GM12878 (cell line): Measurements from ENCODE around the gene CLRN1. TPM values are rescaled to one million over a fixed set of nuclear protein-coding genes. Genes with fewer than 3 reads are reported as not detected.

ENCODE experiments used
- ATAC-seq: fragments of 200-7000 bp; cut with Tn5 transposase; 3 replicates; pipeline ENCODE4 v1.9.1; 2020; ENCODE audit warnings: mild to moderate bottlenecking, moderate library complexity
- BruUV-seq: library from RNA; stranded (reverse); fragments of 400-500 nt; replicated peaks from 2 replicates; lab custom pipeline; 2021; lab: Mats Ljungman, UMichigan
- CTCF ChIA-PET: fragments of 300-600 bp; sonication (Branson Sonifier 250); formaldehyde crosslinking; extraction: SDS; loops from one replicate; lab custom pipeline; 2021; ENCODE audit warnings: inconsistent platforms; lab: Yijun Ruan, JAX
- POLR2A ChIA-PET: fragments of 350-600 bp; formaldehyde crosslinking; extraction: SDS; loops from one replicate; lab custom pipeline; 2021; ENCODE audit warnings: inconsistent platforms; lab: Charles Lee
- RAD21 ChIA-PET: fragments of 300-600 bp; sonication (Branson Sonifier 250); formaldehyde crosslinking; loops from one replicate; lab custom pipeline; 2023; ENCODE audit warnings: antibody characterized with exemption; ENCODE audit not compliant: unreplicated experiment; lab: Charles Lee
- SMC1A ChIA-PET: fragments of 300-600 bp; sonication (Branson Sonifier 250); formaldehyde crosslinking; loops from one replicate; lab custom pipeline; 2023; ENCODE audit not compliant: unreplicated experiment, uncharacterized antibody; lab: Charles Lee
- DNase-seq: peaks from one replicate; pipeline ENCODE4 v3.0.0-alpha.2; 2011; ENCODE audit warnings: low read depth, low spot score
- FAIRE-seq: peaks from 3 replicates; lab custom pipeline; 2011; peaks lifted over from hg19 to GRCh38; lab: Jason Lieb, UNC
- H2AFZ ChIP-seq: 2 replicates; pipeline ENCODE4 v1.6.0; 2011; ENCODE audit warnings: low read depth, low read length, control low read depth; ENCODE audit not compliant: control insufficient read depth
- H3K27ac ChIP-seq: 2 replicates; pipeline ENCODE4 v1.5.1; 2011; ENCODE audit warnings: control low read depth; ENCODE audit not compliant: control insufficient read depth, insufficient read depth
- H3K27me3 ChIP-seq, 2 experiments: replicated peaks in 1 of 2; 2 replicates each; pipeline versions ENCODE4 v1.6.0 to v1.6.1; 2011; ENCODE audit warnings: low read length in 1 of 2; ENCODE audit not compliant: control insufficient read depth in 2 of 2, insufficient read depth in 2 of 2
- H3K36me3 ChIP-seq, 2 experiments: 2 replicates each; pipeline ENCODE4 v1.5.1; 2011; ENCODE audit warnings: low read length in 1 of 2; ENCODE audit not compliant: control insufficient read depth in 2 of 2, insufficient read depth in 2 of 2
- H3K4me1 ChIP-seq: 2 replicates; pipeline ENCODE4 v1.6.1; 2011; ENCODE audit warnings: mild to moderate bottlenecking, low read length, moderate library complexity, mixed read lengths; ENCODE audit not compliant: control insufficient read depth, insufficient read depth
- H3K4me2 ChIP-seq: 2 replicates; pipeline ENCODE4 v1.6.0; 2011; ENCODE audit warnings: control low read depth; ENCODE audit not compliant: control insufficient read depth, insufficient read depth
- H3K4me3 ChIP-seq: fragments of 200-600 bp; sonication (generic); 2 replicates; pipeline ENCODE4 v1.5.1; 2016
- H3K79me2 ChIP-seq: 2 replicates; pipeline ENCODE4 v1.6.0; 2011; ENCODE audit warnings: low read length; ENCODE audit not compliant: control insufficient read depth, insufficient read depth
- H3K9ac ChIP-seq: 2 replicates; pipeline ENCODE4 v1.8.0; 2011; ENCODE audit warnings: low read length, control low read depth, mixed read lengths; ENCODE audit not compliant: control insufficient read depth, insufficient read depth
- H3K9me3 ChIP-seq: replicated peaks from 3 replicates; pipeline ENCODE4 v1.5.1; 2011; ENCODE audit warnings: mild to moderate bottlenecking, low read length; ENCODE audit not compliant: control insufficient read depth, insufficient read depth
- H4K20me1 ChIP-seq: 2 replicates; pipeline ENCODE4 v1.6.0; 2011; ENCODE audit not compliant: control insufficient read depth, insufficient read depth
- CREB1 ChIP-seq: IDR thresholded peaks from 2 replicates; pipeline ENCODE4 v1.6.1; 2012; ENCODE audit warnings: low read depth, mild to moderate bottlenecking, inconsistent platforms
- GATAD2B ChIP-seq: fragments of 450-650 bp; conservative IDR thresholded peaks from 2 replicates; pipeline ENCODE4 v1.6.1; 2017; ENCODE audit warnings: low read depth, mild to moderate bottlenecking, moderate library complexity
- IKZF2 ChIP-seq, 2 experiments: fragments of 450-650 bp; IDR thresholded peaks; 2 replicates each; pipeline ENCODE4 v1.6.1; 2017; ENCODE audit warnings: mild to moderate bottlenecking in 2 of 2, moderate library complexity in 2 of 2
- IRF4 ChIP-seq: IDR thresholded peaks from 2 replicates; pipeline ENCODE4 v1.6.1; 2011; ENCODE audit warnings: low read depth, low read length
- MAX ChIP-seq: IDR thresholded peaks from 2 replicates; pipeline ENCODE4 v1.6.1; 2012; ENCODE audit warnings: low read depth, low read length, improper control_type of control experiment
- NRF1 ChIP-seq: conservative IDR thresholded peaks from 2 replicates; pipeline ENCODE4 v1.6.1; 2011; ENCODE audit warnings: mild to moderate bottlenecking, low read depth, low read length, improper control_type of control experiment
- PAX5 ChIP-seq: IDR thresholded peaks from 2 replicates; pipeline ENCODE4 v1.6.1; 2011; ENCODE audit warnings: low read depth, low read length, borderline replicate concordance
- SP1 ChIP-seq: IDR thresholded peaks from one replicate; pipeline ENCODE4 v1.6.1; 2011; ENCODE audit warnings: low read depth, low read length
- SPI1 ChIP-seq: IDR thresholded peaks from 2 replicates; pipeline ENCODE4 v1.6.1; 2011; ENCODE audit warnings: low read depth, mild to moderate bottlenecking, low read length, moderate library complexity, borderline replicate concordance; ENCODE audit not compliant: insufficient read depth
- ZNF207 ChIP-seq: fragments of 450-650 bp; IDR thresholded peaks from 2 replicates; pipeline ENCODE4 v1.6.1; 2014; ENCODE audit warnings: antibody characterized with exemption, mild to moderate bottlenecking, borderline replicate concordance
- ZNF217 ChIP-seq: fragments of 450-650 bp; IDR thresholded peaks from 2 replicates; pipeline ENCODE4 v1.6.1; 2017; ENCODE audit warnings: antibody characterized with exemption, mild to moderate bottlenecking
- ZNF24 ChIP-seq: fragments of 450-650 bp; IDR thresholded peaks from 2 replicates; pipeline ENCODE4 v1.6.1; 2017; ENCODE audit warnings: antibody characterized with exemption, mild to moderate bottlenecking
- ZNF274 ChIP-seq: IDR thresholded peaks from one replicate; pipeline ENCODE4 v1.8.0; 2011; ENCODE audit not compliant: insufficient read length, insufficient read depth
- WGBS: methylation state at CpG from one replicate; pipeline ENCODE4 v1.1.6; 2016; ENCODE audit warnings: low lambda C conversion rate; ENCODE audit not compliant: insufficient replicate concordance, insufficient coverage; ENCODE audit errors: missing lambda C conversion rate; 5-methylcytosine and 5-hydroxymethylcytosine counted together
- in situ Hi-C: fragments of 300-500 bp; cut with MboI; formaldehyde crosslinking; loops from 9 replicates; pipeline ENCODE4 v1.14.3; 2018; ENCODE audit warnings: mixed read lengths
- intact Hi-C: fragments of 100-400 bp; cut with micrococcal nuclease; formaldehyde crosslinking; loops from one replicate; pipeline ENCODE4 v1.14.2; 2022; ENCODE audit not compliant: unreplicated experiment
- polyA plus RNA-seq, 11 experiments: library from polyadenylated mRNA; depleted of rRNA in 4 of 11; unstranded in 6 of 11; stranded (reverse) in 5 of 11; fragments of >200 nt; fragmentation: Nextera tagmentation in 4 of 11; fragmentation: Illumina TruSeq in 1 of 11; extraction: Ambion mirVana in 4 of 11; extraction: Trizol in 1 of 11; gene quantifications; 1 replicate in 1 of 11; 2 replicates in 10 of 11; pipeline versions ENCODE4 v1.2.1 to v1.2.3, GENCODE V29; 2011 to 2016; ENCODE audit warnings: inconsistent platforms in 2 of 11, missing spikeins in 2 of 11, low read depth in 1 of 11
- total RNA-seq, 4 experiments: library from RNA; depleted of rRNA in 3 of 4; stranded (reverse); fragments of >200 nt in 3 of 4; fragmentation: Illumina TruSeq in 1 of 4; extraction: Trizol in 1 of 4; gene quantifications; 2 replicates each; pipeline versions ENCODE4 v1.2.1 to v1.2.3, GENCODE V29; 2013 to 2021
- TF ChIP-seq, protein P1 (sequence below): IDR thresholded peaks from 2 replicates; pipeline ENCODE4 v1.6.1; 2012; ENCODE audit warnings: low read depth, low read length, improper control_type of control experiment
- TF ChIP-seq, protein P2 (sequence below): fragments of 450-650 bp; IDR thresholded peaks from 2 replicates; pipeline ENCODE4 v1.6.1; 2017; ENCODE audit warnings: mild to moderate bottlenecking

The CLRN1 gene
- total and polyA plus RNA-seq, 10 of the 15 experiments (the other 5 are each of a cell fraction or from before 2014, with no cell fraction given) = not detected

DNA sequence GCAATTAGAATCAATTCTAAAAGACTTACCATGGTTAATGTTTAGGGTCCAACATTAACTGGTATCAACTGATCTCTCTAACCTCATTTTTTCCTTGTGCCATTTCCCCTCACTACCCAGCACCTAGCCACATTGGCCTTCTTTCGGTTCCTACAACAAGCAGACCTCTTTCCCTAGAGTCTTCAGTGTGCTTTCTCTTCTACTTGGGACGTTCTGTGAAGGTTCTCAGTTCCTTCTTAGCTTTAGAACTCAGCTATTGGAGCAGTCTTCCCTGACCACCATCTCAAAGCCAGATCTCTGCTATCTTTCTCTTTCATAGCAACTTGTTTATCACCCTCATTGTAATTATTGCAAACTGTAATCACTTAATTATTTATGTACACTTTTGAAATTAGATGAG is 35.8 kb downstream of the CLRN1 start:
- ChIA-PET RAD21 (no interaction called here), CTCF (interaction anchor here (1.4 kb wide), 1 partner anchor 10 kb away, joined by 3 read pairs; no protein-coding TSS in a partner anchor)
- Histone ChIP-seq H3K4me3 (no peak overlapping the region), H3K36me3 (no peaks in the 10 kb centered on the region), H3K79me2 (no peaks in the 10 kb centered on the region), H3K4me1 (no peaks in the 10 kb centered on the region), H3K27me3 (no peaks in the 10 kb centered on the region; a peak in 2 of 4 replicates), H3K9me3 (no peaks in the 10 kb centered on the region), H3K9ac (no peak overlapping the region)
- FAIRE-seq (peak; percentile 41), ATAC-seq (peak; percentile 31; the same call in 2 of the 3 replicates)
- in situ Hi-C loops = no loop called here
- TF ChIP-seq ZNF24 (no peak), SPI1 (peak; percentile 61; the same call in 1 of the 2 replicates)
- TF ChIP-seq, all 136 proteins: peak for 1
- DNase-seq = no peak
- H3K27ac ChIP-seq = no peak overlapping the region
- intact Hi-C loops = no loop called here
- no TSS peak for BruUV-seq
- ChIA-PET POLR2A (no interaction called here), SMC1A (no interaction called here)
- H4K20me1 ChIP-seq = no peaks in the 10 kb centered on the region
- 21% methylated on average over 2 of the region's 2 CpGs for WGBS
- H3K4me2 ChIP-seq = no peak overlapping the region
- H2AFZ ChIP-seq = no peak overlapping the region

DNA sequence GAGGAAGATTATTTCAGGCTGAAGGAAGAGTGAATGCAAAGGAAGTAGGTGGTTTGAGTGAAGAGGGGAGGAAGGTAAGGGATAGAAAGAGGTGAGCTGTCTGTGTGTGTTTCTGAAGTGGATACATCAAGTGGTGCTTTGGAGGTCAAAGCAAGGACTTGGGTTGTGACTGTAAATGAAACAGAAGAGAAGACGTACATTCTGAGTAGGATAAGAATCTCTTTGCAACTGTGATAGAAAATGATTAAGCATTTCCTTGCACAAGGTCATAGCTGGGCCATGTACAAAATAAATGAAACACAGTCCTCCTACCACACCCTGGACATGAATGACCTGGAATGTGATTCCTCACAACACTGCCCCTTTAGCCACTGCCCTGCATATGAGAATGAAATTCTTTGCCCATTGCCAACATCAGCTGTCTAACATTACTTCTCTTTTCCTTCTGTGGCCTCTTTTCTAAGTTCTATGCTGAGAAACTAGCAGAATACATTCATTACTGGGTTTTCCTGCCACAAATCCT is 39.0 kb downstream of the CLRN1 start:
- TF ChIP-seq, protein P1, sequence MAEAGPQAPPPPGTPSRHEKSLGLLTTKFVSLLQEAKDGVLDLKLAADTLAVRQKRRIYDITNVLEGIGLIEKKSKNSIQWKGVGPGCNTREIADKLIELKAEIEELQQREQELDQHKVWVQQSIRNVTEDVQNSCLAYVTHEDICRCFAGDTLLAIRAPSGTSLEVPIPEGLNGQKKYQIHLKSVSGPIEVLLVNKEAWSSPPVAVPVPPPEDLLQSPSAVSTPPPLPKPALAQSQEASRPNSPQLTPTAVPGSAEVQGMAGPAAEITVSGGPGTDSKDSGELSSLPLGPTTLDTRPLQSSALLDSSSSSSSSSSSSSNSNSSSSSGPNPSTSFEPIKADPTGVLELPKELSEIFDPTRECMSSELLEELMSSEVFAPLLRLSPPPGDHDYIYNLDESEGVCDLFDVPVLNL = no peak
- TF ChIP-seq IKZF2 (IDR thresholded peaks at IDR 0.05) = no peak
- TF ChIP-seq IRF4 = no peak
- no peak for TF ChIP-seq GATAD2B
- no peak for TF ChIP-seq PAX5
- no peak for TF ChIP-seq ZNF274
- no peak for TF ChIP-seq SP1
- TF ChIP-seq MAX = no peak
- TF ChIP-seq, protein P2, sequence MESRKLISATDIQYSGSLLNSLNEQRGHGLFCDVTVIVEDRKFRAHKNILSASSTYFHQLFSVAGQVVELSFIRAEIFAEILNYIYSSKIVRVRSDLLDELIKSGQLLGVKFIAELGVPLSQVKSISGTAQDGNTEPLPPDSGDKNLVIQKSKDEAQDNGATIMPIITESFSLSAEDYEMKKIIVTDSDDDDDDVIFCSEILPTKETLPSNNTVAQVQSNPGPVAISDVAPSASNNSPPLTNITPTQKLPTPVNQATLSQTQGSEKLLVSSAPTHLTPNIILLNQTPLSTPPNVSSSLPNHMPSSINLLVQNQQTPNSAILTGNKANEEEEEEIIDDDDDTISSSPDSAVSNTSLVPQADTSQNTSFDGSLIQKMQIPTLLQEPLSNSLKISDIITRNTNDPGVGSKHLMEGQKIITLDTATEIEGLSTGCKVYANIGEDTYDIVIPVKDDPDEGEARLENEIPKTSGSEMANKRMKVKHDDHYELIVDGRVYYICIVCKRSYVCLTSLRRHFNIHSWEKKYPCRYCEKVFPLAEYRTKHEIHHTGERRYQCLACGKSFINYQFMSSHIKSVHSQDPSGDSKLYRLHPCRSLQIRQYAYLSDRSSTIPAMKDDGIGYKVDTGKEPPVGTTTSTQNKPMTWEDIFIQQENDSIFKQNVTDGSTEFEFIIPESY = no peak
- no peak for TF ChIP-seq ZNF217
- TF ChIP-seq ZNF207 = no peak
- no peak for TF ChIP-seq CREB1
- no peak for TF ChIP-seq NRF1
- in situ Hi-C loops (no loop called here), intact Hi-C loops (no loop called here)
- no peak for ATAC-seq
- no TSS peak for BruUV-seq
- Histone ChIP-seq H3K27me3 (no peaks in the 10 kb centered on the region; a peak in 2 of 4 replicates), H3K4me1 (no peaks in the 10 kb centered on the region), H3K9ac (no peak overlapping the region), H3K79me2 (no peaks in the 10 kb centered on the region), H3K27ac (no peak overlapping the region), H3K4me2 (no peak overlapping the region), H3K36me3 (no peaks in the 10 kb centered on the region), H3K9me3 (no peaks in the 10 kb centered on the region), H4K20me1 (no peaks in the 10 kb centered on the region), H3K4me3 (no peak overlapping the region), H2AFZ (no peak overlapping the region)
- ChIA-PET RAD21 (no interaction called here), SMC1A (interaction anchor here (1.3 kb wide), 1 partner anchor 75 kb away, joined by 3 read pairs; no protein-coding TSS in a partner anchor), POLR2A (interaction anchor here (0.6 kb wide), 1 partner anchor 62 kb away, joined by 3 read pairs; no protein-coding TSS in a partner anchor), CTCF (no interaction called here)
- FAIRE-seq = no peak
- 0% methylated on average over 1 of the region's 1 CpG for WGBS
- no peak for DNase-seq
